ENCODE results near the gene ADGRL2.

Gene ADGRL2

DNA sequence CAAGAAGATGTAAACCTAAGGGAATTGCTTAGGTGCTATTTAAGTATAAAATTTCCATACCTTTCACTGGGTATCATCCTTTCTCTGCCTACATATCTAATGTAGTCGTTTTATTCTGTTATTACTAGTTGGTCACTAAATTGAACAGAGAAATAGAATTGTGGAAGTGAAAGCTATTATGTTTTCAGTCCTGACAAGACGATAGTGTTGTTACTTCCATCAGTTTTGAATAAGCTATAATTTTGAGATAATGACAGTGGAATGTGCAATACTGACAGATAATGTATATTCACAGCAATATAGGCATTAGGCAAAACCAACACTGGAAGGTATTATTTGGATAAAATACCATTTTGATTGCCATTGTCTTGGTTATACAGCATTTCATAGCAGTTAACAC is 181.8 kb downstream of the ADGRL2 start:
- no peak for DNase-seq (ENCODE audit: low read depth in 2 of 2)

DNA sequence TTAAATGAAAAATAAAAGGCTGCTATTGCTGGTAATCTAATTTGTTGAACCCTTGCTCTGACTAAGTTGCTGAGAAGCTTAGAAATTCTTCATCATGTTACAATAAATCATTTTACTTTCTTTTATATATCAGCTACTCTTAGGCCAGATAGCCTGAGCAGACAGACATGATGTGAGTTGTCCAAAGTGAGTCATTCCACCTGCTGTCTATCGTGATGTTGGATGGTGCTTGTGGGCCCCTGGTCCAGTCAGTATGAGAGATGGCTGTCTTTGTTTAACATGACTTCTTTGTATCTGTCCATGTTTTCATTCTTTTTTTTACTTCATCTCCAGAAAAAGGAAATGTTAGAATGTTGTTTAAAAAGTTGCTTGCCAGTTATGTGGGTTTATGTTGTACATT is 188.8 kb downstream of the ADGRL2 start:
- no peak for DNase-seq (ENCODE audit: low read depth in 2 of 2)

GRCh38 chr1:81990241-81990640 is 189.5 kb downstream of the ADGRL2 start:
- no peak for DNase-seq (ENCODE audit: low read depth in 2 of 2)

GRCh38 chr1:81998165-81998564 is 197.4 kb downstream of the ADGRL2 start:
- no peak for DNase-seq (ENCODE audit: low read depth in 2 of 2)

DNA sequence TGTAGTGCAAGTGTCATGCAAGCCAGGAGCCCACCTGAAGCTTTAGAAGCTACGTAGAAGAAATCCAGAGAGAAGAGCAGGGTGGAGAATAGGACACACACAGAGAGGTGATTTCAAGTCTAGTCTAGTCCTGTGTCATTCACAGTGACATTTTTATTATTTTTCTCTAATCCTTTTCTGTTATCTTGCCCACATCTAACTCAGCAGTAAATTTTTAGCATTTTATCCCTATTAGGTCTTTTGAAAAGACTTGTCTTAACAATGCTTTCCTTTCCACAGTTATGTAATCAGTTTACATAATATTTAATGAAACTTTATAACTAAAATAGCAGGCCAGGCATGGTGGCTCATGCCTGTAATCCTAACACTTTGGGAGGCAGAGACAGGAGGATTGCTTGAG is 198.6 kb downstream of the ADGRL2 start:
- DNase-seq (ENCODE audit: low read depth in 2 of 2): no peak

DNA sequence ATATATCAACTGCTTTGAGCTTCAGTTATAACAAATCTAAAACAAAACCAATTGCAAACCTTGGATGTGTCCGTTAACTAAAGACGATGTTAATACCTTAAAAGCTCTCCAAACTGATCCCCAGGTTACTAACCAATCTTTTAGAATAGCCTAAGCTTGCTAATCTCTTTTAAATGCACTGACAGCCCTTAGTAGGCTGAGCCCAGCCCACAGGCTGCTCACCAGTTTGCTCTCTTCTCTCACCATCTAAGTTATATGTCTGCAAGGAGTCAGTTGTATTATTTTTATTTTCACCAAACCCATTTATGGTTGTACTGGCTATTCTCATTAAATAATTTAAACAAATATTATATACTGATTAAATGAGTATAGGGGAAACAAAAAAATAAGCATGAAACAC is 199.5 kb downstream of the ADGRL2 start:
- no peak for DNase-seq (ENCODE audit: low read depth in 2 of 2)

- DNase-seq (ENCODE audit: low read depth in 2 of 2): no peak
Observed at GRCh38 chr1:82001345-82001744, 200.6 kb downstream of the ADGRL2 start.

DNA sequence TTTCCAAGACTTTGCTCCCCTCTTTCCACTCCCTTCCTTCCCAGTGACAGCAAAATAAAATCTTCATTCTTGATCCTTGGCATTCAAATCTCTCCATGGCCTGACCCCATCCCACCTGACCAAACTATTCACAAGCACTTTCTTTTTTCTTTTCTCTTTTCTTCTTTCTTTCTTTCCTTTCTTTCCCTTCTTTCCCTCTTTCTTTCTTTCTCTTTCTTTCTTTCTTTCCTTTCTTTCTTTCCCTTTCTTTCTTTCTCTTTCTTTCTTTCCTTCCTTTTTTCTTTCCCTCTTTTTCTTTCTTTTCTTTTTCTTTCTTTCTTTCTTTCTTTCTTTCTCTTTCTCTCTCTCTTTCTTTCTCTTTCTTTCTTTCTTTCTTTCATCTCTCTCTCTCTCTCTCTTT is 207.1 kb downstream of the ADGRL2 start:
- DNase-seq (ENCODE audit: low read depth in 2 of 2): no peak

DNA sequence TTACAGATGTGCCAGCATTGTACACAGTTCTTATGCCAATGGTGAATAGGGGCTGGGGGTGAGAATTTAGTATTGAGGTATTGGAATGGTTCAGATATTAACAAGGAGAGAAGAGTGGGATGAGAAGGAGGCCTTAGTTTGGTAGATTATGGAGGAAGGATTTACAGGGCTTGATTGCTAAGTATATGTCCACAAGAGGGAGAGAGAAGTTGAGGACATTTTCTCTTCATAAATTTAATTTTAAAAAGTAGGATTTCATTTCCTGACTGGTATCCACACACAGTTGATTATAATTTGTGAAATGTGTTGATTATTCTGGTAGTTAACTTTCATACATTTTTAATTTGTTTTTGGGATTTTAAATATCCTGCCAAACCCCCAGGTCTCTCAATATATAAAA is 213.0 kb downstream of the ADGRL2 start:
- no peak for DNase-seq (ENCODE audit: low read depth in 2 of 2)

DNA sequence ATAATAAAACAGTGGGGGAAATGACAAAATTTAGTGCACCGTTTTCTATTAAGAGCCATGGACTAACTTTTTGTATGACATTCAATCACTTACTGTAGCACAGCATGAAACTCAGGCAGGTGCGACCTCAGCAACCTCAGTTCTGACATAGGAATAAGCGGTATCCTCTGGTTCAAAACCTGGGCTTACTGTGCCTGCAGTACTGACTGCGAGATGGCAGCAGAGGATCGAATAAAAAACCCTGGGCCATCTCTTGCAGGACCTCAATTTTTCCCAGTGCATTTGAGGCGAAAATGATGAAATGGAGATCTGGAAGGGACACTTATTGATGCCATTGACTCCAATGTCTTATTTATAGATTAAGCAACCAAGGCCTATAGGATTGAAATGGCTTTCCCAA is 214.7 kb downstream of the ADGRL2 start:
- DNase-seq (ENCODE audit: low read depth in 2 of 2): no peak

DNA sequence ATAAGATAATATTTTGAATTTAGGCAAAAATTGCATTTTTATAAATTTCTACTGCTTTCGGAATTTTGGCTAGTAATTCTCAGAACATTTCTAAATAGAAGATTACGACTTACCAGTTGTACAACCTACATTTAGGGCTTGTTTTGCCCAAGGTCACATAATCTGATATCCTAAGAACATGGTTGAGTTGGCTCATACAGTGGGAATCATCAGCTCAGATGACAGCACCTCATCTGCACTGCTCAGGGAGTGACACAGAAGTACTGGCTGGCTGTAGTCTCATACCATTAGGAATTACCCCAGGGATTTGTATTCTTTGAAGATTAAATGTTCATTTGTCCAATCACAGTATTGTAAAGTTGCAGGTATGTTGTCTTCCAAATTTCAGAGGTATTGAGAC is 217.6 kb downstream of the ADGRL2 start:
- no peak for DNase-seq (ENCODE audit: low read depth in 2 of 2)

DNA sequence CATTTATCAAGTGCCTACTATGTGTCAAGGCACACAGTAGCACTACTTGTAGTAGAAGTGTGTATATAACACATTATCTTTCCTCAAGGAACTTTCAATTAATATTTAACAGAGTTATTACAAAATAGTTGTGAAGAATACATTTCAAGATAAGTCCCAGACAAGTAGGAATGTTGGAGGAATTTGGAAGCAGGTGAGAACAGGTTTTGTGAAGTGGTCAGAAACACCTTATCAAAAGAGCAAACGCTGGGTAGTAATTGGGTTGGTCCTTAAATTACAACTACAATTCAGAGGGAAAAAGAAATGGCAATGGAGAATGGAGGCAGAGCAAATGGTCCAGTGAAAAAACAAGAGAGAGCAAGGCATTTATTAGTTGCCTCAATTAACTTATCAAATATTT is 218.8 kb downstream of the ADGRL2 start:
- DNase-seq (ENCODE audit: low read depth in 2 of 2): no peak

- no peak for DNase-seq (ENCODE audit: low read depth in 2 of 2)
Observed at GRCh38 chr1:82030830-82031229, 230.1 kb downstream of the ADGRL2 start.

DNA sequence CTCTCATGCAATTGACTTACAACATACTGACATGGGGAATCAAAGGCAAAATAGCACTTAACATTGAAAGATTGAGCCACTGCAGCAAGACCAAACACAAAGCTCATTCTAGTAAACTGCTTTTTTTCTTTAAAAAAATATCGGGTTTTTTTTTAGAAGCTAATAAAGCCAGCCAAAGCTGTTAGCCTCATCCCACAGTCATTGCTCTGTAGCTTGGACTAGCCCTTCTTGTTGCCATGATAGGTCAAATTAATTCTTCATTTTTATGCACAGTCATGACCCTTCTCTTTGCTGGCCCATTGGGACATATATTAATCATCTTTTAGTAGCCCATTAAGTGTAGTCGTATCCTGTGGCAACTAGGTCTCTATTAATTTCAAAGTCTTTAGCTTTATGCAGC is 231.3 kb downstream of the ADGRL2 start:
- DNase-seq (ENCODE audit: low read depth in 2 of 2): no peak

GRCh38 chr1:82034812-82035211 is 234.1 kb downstream of the ADGRL2 start:
- DNase-seq (ENCODE audit: low read depth in 2 of 2): no peak

All from stimulated activated CD8-positive, alpha-beta memory T cell treated with anti-CD3 and anti-CD28 coated beads, Interleukin-15, amount 100 ng/mL, for 48 hours (primary cell).